Activated CD8-positive, alpha-beta memory T cell treated with anti-CD3 and anti-CD28 coated beads, Interleukin-2, amount 50 U/mL, for 48 hours (primary cell): ENCODE data around the gene ETDC.

ENCODE experiments used
- DNase-seq: peaks from one replicate; pipeline ENCODE4 v3.0.0-alpha.2; 2020

Gene ETDC

GRCh38 chrX:135347381-135348016 is 38.2 kb downstream of the ETDC start:
- DNase-seq = no peak

DNA sequence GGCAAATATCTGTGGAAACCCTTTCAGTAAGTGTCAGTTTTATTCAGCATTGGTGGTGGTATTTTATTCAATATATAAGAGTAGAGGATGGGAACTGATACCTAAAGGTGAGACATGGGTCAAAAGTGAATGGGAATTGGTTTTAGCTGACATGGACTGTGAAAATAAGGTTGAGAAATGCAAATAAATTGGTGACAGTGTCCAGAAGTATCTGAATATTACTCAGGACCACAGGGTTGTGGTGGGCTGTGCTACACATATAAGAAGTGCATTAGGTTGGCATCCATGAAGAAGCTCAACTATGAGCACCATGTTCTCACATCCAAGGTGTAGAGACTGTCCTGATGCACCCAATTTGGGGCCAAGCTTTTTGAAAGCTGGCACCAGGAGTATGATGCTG is 45.0 kb downstream of the ETDC start:
- DNase-seq = no peak
